DND-41 (cell line): Measurements from ENCODE around the gene CCNY.
"Not testable (repeated sequence)": the region's sequence is repeated elsewhere in the genome, so short reads cannot be mapped to it uniquely, and the experiment has no call there.

Experiments
- ATAC-seq: fragments of 200-7000 bp; cut with Tn5 transposase; 3 replicates; pipeline ENCODE4 v1.9.1; 2021; ENCODE audit warnings: low read depth; ENCODE audit not compliant: insufficient read depth
- DNase-seq: peaks from one replicate; pipeline ENCODE4 v3.0.0-alpha.2; 2020
- H2AFZ ChIP-seq: 2 replicates; pipeline ENCODE4 v1.6.0; 2012; ENCODE audit warnings: low read depth, low read length
- H3K27ac ChIP-seq: 2 replicates; pipeline ENCODE4 v1.5.1; 2012; ENCODE audit warnings: low read length, inconsistent platforms
- H3K27me3 ChIP-seq: fragments of 200-600 bp; sonication (generic); 2 replicates; pipeline ENCODE4 v1.6.0; 2012; ENCODE audit warnings: low read length, mild to moderate bottlenecking, inconsistent platforms; ENCODE audit not compliant: insufficient read depth, poor library complexity
- H3K36me3 ChIP-seq: 2 replicates; pipeline ENCODE4 v1.5.1; 2012; ENCODE audit warnings: low read length, inconsistent platforms; ENCODE audit not compliant: insufficient read depth
- H3K4me1 ChIP-seq: 2 replicates; pipeline ENCODE4 v1.5.1; 2012; ENCODE audit warnings: mild to moderate bottlenecking, low read length; ENCODE audit not compliant: insufficient read depth
- H3K4me2 ChIP-seq: 2 replicates; pipeline ENCODE4 v1.6.0; 2012; ENCODE audit warnings: mild to moderate bottlenecking, moderate library complexity, low read length, inconsistent platforms; ENCODE audit not compliant: insufficient read depth
- H3K4me3 ChIP-seq, 2 experiments: fragments of 200-600 bp in 1 of 2; shearing (Covaris generic) in 1 of 2; 2 replicates each; pipeline ENCODE4 v1.5.1; 2012 to 2016; ENCODE audit warnings: inconsistent platforms in 2 of 2, low read length in 2 of 2, mild to moderate bottlenecking in 2 of 2, low read depth in 1 of 2, moderate library complexity in 1 of 2
- H3K79me2 ChIP-seq: 2 replicates; pipeline ENCODE4 v1.6.0; 2012; ENCODE audit warnings: low read length, inconsistent platforms; ENCODE audit not compliant: insufficient read depth
- H3K9ac ChIP-seq: 2 replicates; pipeline ENCODE4 v1.6.0; 2012; ENCODE audit warnings: low read depth, mild to moderate bottlenecking, inconsistent platforms, low read length, moderate library complexity
- H3K9me3 ChIP-seq: 2 replicates; pipeline ENCODE4 v1.5.1; 2012; ENCODE audit warnings: low read length, moderate library complexity, mild to moderate bottlenecking, inconsistent platforms; ENCODE audit not compliant: insufficient read depth, severe bottlenecking
- H4K20me1 ChIP-seq: 2 replicates; pipeline ENCODE4 v1.6.0; 2012; ENCODE audit warnings: low read length; ENCODE audit not compliant: insufficient read depth
- EZH2 ChIP-seq: IDR thresholded peaks from 3 replicates; pipeline ENCODE4 v1.6.1; 2012; ENCODE audit warnings: borderline replicate concordance, low read depth, mild to moderate bottlenecking, moderate library complexity, low read length, inconsistent platforms; ENCODE audit not compliant: severe bottlenecking
- TF ChIP-seq, protein P1 (sequence below): IDR thresholded peaks from 2 replicates; pipeline ENCODE4 v1.5.1; 2012; ENCODE audit warnings: borderline replicate concordance, low read length, moderate library complexity, mild to moderate bottlenecking; ENCODE audit not compliant: poor library complexity, severe bottlenecking; ENCODE audit errors: extremely low read depth

The CCNY gene

DNA sequence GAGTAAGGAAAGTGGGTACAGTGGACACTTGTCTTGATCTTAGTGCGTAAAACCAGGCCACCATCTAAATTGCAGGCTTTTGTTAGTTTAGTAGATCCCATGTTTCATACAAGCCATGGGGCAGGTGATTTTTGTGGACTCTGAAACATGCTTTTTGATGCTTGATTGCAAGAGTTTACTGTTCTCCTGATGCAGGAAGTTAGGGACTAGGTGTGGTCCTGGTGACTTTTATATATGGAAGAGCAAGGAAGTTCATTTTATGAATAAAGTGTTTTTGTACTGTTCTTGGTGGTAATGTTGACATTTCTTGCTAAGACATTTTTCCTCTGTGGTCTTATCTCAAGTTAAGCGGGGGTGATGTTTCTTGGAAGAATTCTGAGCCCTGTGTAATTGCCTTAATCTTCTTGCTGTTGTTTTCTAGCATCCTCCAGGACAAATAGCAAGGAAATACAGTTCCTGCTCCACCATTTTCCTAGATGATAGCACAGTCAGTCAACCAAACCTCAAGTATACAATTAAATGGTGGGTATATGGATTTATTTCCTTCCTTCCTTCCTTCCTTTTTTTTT is 179.9 kb downstream of the CCNY start:
- Histone ChIP-seq H3K27me3 (no peaks in the 10 kb centered on the region), H3K79me2 (peaks cover 3% of the 10 kb centered on the region; the same call in 1 of the 2 replicates), H2AFZ (no peak overlapping the region), H4K20me1 (peaks cover 8% of the 10 kb centered on the region), H3K4me1 (no peaks in the 10 kb centered on the region), H3K4me2 (no peak overlapping the region), H3K4me3 (no peak overlapping the region), H3K36me3 (peaks cover 10% of the 10 kb centered on the region), H3K9me3 (no peaks in the 10 kb centered on the region), H3K27ac (no peak overlapping the region), H3K9ac (no peak overlapping the region)
- no peak for TF ChIP-seq EZH2
- TF ChIP-seq, protein P1, sequence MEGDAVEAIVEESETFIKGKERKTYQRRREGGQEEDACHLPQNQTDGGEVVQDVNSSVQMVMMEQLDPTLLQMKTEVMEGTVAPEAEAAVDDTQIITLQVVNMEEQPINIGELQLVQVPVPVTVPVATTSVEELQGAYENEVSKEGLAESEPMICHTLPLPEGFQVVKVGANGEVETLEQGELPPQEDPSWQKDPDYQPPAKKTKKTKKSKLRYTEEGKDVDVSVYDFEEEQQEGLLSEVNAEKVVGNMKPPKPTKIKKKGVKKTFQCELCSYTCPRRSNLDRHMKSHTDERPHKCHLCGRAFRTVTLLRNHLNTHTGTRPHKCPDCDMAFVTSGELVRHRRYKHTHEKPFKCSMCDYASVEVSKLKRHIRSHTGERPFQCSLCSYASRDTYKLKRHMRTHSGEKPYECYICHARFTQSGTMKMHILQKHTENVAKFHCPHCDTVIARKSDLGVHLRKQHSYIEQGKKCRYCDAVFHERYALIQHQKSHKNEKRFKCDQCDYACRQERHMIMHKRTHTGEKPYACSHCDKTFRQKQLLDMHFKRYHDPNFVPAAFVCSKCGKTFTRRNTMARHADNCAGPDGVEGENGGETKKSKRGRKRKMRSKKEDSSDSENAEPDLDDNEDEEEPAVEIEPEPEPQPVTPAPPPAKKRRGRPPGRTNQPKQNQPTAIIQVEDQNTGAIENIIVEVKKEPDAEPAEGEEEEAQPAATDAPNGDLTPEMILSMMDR: no peak
- DNase-seq (no peak), ATAC-seq (no peak)

DNA sequence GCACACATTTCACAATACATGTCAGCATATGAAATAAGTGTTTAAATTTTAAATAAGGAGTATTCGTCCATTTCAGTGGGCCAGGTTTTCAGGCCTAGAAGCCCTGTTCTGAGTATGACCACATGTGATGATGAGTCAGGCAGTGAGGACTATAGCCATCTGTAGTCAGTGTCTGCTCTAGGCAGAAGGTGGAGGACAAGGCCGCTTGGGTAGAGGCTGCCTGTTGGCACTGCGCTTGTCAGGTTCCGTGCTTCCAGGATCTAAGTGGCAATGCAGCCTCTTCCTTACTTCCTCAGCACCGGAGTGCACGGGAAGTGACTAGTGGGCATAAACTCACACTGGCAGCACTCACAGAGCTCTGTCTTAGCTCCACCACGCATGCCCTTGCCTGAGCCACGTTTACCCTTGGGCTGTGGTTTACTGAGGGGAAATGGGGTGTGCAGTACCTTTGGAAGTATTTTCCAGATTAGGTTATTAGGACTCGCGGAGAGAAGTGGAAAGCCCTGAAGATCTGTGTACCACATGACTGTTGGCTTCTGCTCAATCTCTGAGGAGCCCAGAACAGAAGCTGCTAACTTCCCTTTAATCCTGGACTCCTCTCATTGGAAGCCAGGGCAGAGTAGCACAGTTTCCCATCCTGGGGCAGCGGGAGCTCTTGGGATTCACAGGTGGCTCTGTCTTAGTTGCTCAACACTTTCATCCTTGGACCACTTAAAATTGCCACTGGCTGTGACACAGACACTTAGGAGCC is 181.3 kb downstream of the CCNY start:
- Histone ChIP-seq H3K36me3 (peaks cover 17% of the 10 kb centered on the region; the same call in 1 of the 2 replicates), H3K4me2 (no peak overlapping the region), H3K4me3 (no peak overlapping the region), H3K9me3 (no peaks in the 10 kb centered on the region), H3K4me1 (no peaks in the 10 kb centered on the region), H3K27ac (no peak overlapping the region), H2AFZ (no peak overlapping the region), H3K9ac (no peak overlapping the region), H3K27me3 (no peaks in the 10 kb centered on the region), H3K79me2 (peaks cover 3% of the 10 kb centered on the region; the same call in 1 of the 2 replicates), H4K20me1 (peaks cover 6% of the 10 kb centered on the region; the same call in 1 of the 2 replicates)
- DNase-seq: no peak
- TF ChIP-seq EZH2: no peak
- TF ChIP-seq, protein P1: no peak
- no peak; the same call in 2 of the 3 replicates for ATAC-seq

DNA sequence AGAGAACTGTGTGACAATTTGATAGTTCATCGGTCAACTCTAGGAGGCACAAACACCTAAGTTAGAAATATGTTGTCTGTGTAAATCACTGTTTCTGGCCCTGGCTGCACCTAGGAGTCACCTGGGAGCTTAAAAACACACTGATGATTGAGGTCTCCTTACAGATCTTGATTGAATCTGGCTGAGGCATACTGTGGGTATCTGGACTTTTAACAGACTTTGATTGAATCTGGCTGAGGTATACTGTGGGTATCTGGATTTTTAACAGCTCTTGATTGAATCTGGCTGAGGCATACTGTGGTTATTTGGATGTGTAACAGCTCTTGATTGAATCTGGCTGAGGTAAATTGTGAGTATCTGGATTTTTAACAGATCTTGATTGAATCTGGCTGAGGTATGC is 181.9 kb downstream of the CCNY start:
- not testable (repeated sequence) for DNase-seq, H3K4me2 ChIP-seq, H3K27me3 ChIP-seq

DNA sequence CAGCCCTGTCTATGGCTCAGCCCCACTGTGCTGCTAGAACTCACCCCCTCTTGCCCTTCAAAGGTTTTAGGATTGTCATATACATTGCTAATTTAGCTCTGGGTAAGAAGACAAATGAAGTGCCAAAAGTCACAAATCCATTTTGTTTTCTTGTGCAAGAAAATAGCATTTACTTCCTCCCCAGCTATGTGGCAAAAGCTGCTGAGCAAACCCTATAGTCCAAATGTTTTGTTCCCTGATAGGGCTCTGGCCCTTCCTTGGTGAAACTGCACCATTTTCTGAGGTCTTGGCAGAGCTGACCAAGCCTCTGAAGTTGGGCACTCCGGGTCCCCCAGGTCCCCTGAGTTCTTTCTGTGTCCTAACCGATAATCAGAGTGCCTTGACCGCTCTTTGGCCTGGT is 184.7 kb downstream of the CCNY start:
- Histone ChIP-seq H3K27ac (no peak overlapping the region), H4K20me1 (peaks cover 6% of the 10 kb centered on the region; the same call in 1 of the 2 replicates), H2AFZ (no peak overlapping the region), H3K9ac (no peak overlapping the region), H3K36me3 (peaks cover 17% of the 10 kb centered on the region; the same call in 1 of the 2 replicates), H3K9me3 (no peaks in the 10 kb centered on the region), H3K4me2 (no peak overlapping the region), H3K4me1 (no peaks in the 10 kb centered on the region), H3K27me3 (no peaks in the 10 kb centered on the region), H3K79me2 (peaks cover 3% of the 10 kb centered on the region; the same call in 1 of the 2 replicates), H3K4me3 (no peak overlapping the region)
- DNase-seq (no peak), ATAC-seq (no peak)
- TF ChIP-seq EZH2: no peak
- TF ChIP-seq, protein P1: no peak

More for the DNA sequence above, 181.9 kb downstream of the CCNY start:
- not testable (repeated sequence) for H2AFZ ChIP-seq, H3K9ac ChIP-seq, H3K9me3 ChIP-seq, ATAC-seq, H3K4me3 ChIP-seq, H3K27ac ChIP-seq, H3K79me2 ChIP-seq, H3K4me1 ChIP-seq, H4K20me1 ChIP-seq
- peaks cover 17% of the 10 kb centered on the region; the same call in 1 of the 2 replicates for H3K36me3 ChIP-seq
